ENCODE results near the gene MYO15A.
"Not testable (repeated sequence)": the region's sequence is repeated elsewhere in the genome, so short reads cannot be mapped to it uniquely, and the experiment has no call there.

Gene MYO15A

DNA sequence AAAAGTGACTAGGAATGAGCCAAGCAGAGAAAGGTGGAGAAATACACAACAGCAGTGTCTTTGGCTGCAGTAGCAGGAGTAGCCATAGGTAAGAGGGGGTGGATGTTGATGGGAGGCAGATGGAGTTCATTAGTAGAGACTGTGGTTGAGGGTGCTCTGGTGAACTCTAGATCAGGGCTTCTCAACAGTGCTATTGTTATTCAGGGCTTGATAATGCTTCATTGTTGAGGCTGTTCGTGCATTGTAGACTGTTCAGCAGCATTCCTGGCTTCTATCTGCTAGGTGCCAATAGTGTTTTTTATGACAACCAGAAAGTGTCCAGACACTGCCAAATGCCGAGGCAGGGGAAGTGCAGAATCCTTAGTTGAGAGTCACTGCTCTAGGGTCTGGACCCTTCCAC lies 78.7 kb downstream of the MYO15A start:
- DNase-seq = no peak

DNA sequence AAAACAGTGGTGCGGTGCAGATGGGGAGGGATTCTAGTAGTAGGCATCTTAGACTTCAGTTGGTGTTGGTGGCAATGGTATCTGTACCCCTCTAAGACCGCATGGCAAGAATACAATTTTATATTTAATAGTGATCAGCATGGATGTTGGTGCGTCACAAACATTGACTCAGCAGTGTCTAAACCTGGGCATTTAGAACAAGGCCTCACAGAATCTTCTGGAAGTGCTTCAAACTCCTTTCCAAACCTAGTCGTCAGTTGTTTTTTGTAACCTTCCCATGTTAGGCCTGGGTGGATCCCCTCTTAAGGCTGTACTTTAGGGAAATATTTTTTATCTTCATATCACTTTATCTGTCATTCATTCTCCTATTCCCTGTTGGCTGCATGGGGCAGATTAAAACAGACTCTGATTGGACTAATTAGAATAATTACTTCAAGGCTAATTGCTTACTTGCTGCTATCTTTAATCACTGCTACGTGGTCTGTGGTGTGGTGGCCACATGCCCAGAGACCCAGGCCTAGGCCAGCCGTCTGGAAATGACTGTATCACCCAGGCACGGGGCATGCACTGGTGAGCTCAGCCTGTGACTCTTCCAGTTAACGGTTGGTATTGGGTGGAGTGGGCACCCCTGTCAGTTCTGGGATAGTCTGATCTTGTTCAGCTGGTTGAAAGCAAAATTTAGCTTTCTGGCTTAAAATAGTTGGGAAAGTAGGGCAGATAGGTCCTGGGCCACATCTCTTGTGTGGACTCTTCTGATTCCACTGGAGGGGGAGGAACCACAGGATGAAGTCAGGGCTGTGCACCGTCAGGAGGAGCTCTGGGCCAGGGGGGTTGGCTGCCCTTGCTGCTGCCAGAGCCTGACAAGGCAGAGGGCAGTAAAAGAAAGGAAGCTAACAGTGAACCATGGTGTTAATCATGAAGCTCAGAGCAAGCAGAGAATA lies 79.5 kb downstream of the MYO15A start:
- DNase-seq = no peak

- DNase-seq = no peak
Measured at GRCh38 chr17:18190628-18191235, 82.2 kb downstream of the MYO15A start.

DNA sequence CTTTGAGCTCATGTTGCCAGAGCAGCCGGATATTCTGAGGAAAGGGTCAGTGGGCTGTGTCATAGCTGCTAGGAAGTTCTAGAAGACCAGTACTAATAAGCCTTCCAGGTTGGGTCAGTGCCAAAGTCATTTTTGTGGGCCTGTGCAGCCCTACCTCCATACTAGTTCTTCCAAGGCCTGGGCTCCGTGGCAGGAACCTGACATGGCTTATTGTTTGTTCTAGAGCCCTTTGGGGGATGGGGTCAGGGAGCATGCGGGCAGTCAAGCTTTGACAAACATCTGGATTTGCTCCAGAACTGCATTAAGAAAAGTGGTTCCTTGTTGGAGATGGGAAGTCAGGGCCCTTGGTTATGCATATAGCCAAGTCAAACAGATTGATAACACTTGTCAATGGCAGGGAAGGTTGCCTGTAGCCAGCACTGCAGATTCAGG lies 82.7 kb downstream of the MYO15A start:
- peak; percentile 27 for DNase-seq

DNA sequence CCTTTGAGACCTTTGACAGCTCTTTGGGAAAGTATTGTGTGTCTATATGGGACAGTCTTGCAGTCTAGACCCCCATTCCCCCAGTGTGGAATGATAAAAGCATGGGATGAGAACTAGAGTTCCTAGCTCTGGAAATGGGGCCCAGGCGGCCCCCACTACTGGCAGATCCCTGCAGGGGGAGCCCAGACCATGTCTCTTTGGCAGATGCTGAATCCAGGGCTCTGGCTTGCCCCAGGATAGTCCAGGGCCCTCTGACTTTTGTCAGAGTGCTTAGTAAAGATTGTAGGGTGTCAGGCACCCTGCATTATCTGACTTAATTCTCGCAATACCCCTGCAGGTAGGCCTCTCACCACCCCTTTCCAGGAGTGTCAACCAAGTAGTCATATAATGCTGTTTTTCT lies 83.4 kb downstream of the MYO15A start:
- DNase-seq = no peak

- no peak for DNase-seq
Measured at GRCh38 chr17:18194394-18194793, 85.8 kb downstream of the MYO15A start.

GRCh38 chr17:18194804-18195203 lies 86.2 kb downstream of the MYO15A start:
- DNase-seq = no peak

DNA sequence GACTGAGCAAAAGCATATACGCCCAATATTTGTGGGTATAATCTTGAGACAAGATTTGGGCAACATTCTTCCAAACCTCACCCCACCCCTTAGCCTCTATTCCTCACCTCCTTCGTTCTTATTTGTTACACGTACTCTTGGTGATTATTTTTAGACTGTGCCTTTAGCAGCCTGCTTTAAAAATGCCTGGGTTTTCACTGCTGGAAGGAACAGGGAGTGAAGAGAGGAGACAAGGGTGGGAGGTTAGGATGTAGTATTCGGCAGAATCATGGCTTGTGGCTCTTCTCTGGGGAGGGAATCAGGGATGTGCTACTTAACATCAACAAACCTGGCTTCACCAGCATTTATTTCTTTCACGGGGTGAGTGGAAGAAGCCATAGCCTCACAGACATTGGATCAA lies 86.7 kb downstream of the MYO15A start:
- DNase-seq = no peak

- DNase-seq = no peak
Measured at GRCh38 chr17:18197535-18198194, 89.1 kb downstream of the MYO15A start.

GRCh38 chr17:18198530-18198929 lies 90.0 kb downstream of the MYO15A start:
- no peak for DNase-seq

DNA sequence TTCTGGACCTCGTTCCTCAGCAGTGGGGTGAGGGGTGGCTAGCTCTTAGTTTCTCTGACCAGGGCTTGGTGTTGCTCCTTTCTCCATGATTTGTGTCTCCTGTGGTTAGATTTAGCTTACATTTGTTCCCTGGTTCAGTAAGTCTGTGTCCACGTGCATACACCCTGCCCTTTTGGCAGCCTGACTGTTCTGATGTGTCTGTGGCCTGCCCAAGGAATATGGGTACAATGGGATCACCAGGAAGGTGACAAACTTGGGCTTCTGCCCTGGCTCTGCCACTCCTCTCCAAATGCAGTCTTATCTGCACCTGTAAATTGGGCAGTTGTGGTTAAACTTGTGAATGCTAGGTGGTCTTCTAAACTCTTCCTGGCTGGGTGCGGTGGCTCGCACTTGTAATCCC lies 92.6 kb downstream of the MYO15A start:
- DNase-seq = no peak

DNA sequence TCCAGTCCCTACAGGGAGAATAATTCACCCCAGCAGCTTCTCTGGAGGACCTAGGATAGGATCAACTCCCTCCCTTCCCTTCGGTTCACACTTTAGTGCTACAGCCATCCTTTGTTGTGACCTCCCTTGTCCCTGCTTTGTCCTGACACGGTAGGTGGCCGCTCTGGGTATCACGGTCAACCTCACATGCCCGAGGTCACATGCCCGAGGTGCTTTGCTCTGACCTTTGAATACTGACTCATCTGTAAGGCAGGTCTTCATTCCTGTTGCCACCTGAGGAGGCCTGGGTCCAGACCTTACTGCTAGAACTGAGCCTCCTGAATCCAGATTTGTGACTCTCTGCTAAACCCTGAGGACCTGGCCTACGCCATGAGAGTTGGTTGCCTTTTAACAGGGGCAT lies 94.8 kb downstream of the MYO15A start:
- no peak for DNase-seq

- DNase-seq = no peak
Measured at GRCh38 chr17:18205861-18206260, 97.3 kb downstream of the MYO15A start.

- DNase-seq = no peak
Measured at GRCh38 chr17:18206962-18207361, 98.4 kb downstream of the MYO15A start.

- no peak for DNase-seq
Measured at GRCh38 chr17:18208092-18208491, 99.5 kb downstream of the MYO15A start.

DNA sequence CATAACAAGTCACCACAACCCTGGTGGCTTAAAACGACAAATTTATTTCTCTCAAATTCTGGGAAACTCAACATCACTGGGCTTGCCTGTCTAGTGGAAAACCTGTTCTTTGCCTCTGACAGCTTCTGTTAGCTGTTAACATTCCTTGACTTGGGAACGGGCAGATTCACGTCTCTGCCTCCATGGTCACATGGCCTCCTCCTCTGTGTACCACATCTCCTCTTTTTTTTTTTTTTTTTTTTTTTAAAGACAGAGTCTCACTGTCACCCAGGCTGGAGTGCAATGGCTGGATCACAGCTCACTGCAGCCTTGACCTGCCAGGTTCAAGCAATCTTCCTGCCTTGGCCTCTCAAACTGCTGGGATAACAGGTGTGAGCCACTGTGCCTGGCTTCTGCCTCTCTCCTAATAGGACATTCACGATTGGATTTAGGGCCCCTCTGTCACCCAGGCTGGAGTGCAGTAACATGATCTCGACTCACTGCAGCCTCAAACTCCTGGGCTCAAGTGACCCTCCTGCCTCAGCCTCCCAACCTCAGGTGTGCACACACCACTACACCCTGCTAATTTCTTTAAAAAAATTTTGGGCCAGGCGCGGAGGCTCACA lies 105.2 kb downstream of the MYO15A start:
- no peak for DNase-seq

DNA sequence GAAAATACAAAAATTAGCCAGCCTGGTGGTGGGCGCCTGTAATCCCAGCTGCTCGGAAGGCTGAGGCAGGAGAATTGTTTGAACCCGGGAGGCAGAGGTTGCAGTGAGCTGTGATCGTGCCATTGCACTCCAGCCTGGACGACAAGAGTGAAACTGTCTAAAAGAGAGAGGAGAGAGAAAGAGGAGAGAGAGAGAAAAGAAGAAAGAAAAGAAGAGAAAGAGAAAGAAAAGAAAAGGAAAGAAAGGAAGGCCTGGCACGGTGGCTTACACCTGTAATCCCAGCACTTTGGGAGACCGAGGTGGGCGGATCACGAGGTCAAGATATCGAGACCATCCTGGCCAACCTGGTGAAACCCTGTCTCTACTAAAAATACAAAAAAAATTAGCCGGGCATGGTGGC lies 108.3 kb downstream of the MYO15A start:
- DNase-seq = not testable (repeated sequence)

GRCh38 chr17:18217412-18218015 lies 109.0 kb downstream of the MYO15A start:
- DNase-seq = peak; percentile 22

GRCh38 chr17:18218756-18219415 lies 110.3 kb downstream of the MYO15A start:
- no peak for DNase-seq

DNA sequence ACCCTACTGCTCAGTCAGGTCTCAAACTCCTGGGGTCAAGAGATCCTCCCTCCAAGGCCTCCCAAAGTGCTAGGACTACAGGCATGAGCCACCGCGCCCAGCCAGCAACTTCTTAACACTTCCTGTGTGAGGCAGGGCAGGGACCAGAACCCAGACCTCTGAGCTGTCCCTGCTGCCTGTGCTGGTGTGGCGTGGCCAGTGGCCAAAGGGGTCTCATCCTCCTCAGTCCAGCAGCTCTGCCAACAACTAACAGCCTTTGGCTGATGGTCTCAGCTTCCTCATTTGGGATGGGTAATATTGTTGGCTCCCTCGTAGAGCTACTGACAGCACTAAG lies 115.5 kb downstream of the MYO15A start:
- DNase-seq = no peak

- DNase-seq = no peak
Measured at GRCh38 chr17:18224387-18225120, 116.0 kb downstream of the MYO15A start.

DNA sequence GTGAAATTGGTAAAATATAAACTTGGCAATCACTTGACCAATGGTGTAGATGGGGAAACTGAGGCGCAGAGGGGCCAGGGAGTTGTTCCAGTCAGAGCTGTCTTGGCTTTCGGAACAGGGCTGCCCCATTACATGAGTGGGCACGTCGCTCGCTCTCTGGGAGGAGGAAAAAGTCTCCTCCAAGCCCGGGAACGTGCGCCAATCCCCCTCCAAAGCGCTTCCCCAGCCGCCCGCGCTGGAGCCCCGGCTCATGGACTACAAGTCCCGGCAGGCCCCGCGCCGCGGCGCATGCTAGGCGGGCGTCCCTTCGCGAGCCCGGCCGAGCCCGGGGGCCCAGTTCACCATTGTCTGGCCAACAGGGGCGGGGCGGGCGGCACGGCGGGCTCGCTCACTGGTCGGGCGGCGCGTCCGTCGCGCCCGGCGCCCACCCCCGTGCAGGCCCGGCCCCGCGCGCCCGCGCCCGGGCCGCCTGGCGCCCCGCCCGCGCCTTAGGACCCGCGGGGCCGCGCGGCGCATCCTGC lies 116.6 kb downstream of the MYO15A start, which contains the start of gene LLGL1:
TSS of gene LLGL1 (plus strand) at position 515 of the 521 bp plus-strand sequence. CDS start 48 bp downstream, outside the sequence.
- DNase-seq = peak; percentile 16
